ENCODE results near the gene FEM1B.

GRCh38 chr15:68307131-68307928 is 29.8 kb downstream of the FEM1B start:
- TF ChIP-seq CTCF (IDR thresholded peaks at IDR 0.05) (no peak), ZFX (IDR thresholded peaks at IDR 0.05; ENCODE audit: borderline replicate concordance) (no peak)

Data from 22Rv1 (cell line).